ENCODE results near the gene TOMM40.

DNA sequence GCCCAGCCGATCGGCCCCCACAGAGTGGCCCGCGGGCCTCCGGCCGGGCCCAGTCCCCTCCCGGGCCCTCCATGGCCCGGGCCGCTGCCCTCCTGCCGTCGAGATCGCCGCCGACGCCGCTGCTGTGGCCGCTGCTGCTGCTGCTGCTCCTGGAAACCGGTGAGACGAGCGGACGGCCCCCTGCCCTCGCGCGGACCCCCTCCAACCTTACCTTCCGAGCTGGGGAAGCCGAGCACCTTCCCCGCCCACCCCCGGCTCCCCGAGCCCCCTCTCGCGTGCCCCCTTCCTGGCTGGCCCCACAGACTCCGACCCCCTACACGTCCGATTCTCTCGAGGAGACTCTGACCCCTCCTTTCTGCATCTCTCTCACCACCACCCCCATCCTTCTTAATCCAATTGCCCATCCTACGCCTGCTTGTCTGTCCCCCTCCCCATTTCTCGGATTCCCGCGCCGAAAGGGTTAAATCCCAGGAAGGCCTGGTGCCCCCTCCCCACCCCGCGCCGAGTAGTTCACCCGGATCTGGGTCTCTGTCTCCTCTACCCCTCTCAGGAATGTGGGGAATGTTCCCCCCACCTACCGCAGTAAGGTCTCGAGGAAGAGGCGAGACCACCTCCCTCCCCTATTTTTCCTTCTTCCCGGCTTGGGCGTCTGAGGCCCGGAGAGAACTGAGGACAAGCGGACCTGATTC, 44.5 kb upstream of the TOMM40 start:
- TF ChIP-seq, protein P1, sequence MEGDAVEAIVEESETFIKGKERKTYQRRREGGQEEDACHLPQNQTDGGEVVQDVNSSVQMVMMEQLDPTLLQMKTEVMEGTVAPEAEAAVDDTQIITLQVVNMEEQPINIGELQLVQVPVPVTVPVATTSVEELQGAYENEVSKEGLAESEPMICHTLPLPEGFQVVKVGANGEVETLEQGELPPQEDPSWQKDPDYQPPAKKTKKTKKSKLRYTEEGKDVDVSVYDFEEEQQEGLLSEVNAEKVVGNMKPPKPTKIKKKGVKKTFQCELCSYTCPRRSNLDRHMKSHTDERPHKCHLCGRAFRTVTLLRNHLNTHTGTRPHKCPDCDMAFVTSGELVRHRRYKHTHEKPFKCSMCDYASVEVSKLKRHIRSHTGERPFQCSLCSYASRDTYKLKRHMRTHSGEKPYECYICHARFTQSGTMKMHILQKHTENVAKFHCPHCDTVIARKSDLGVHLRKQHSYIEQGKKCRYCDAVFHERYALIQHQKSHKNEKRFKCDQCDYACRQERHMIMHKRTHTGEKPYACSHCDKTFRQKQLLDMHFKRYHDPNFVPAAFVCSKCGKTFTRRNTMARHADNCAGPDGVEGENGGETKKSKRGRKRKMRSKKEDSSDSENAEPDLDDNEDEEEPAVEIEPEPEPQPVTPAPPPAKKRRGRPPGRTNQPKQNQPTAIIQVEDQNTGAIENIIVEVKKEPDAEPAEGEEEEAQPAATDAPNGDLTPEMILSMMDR (conservative IDR thresholded peaks at IDR 0.05) = no peak
- 0 out of 2 replicates have a peak, but pooled peaks have one; percentile 17 for TF ChIP-seq ZFX (IDR thresholded peaks at IDR 0.05)
